DLD1 (cell line): ENCODE results near the gene PCDHB12.
"Not testable (repeated sequence)": the region's sequence is repeated elsewhere in the genome, so short reads cannot be mapped to it uniquely, and the experiment has no call there.

Experiments used
- in situ Hi-C: cut with HindIII; loops from 2 replicates; pipeline ENCODE4 v1.10.0; 2017; ENCODE audit warnings: low sequenced_read_pairs

The PCDHB12 gene

DNA sequence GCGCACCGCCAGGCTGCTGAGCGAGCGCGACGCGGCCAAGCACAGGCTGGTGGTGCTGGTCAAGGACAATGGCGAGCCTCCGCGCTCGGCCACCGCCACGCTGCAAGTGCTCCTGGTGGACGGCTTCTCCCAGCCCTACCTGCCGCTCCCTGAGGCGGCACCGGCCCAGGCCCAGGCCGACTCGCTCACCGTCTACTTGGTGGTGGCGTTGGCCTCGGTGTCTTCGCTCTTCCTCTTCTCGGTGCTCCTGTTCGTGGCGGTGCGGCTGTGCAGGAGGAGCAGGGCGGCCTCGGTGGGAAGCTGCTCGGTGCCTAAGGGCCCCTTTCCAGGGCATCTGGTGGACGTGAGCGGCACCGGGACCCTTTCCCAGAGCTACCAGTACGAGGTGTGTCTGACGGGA lies 6.9 kb upstream of the PCDHB12 start:
- in situ Hi-C loops: not testable (repeated sequence)

- in situ Hi-C loops: not testable (repeated sequence)
Observed at GRCh38 chr5:141210281-141210680, 1.8 kb downstream of the PCDHB12 start.

DNA sequence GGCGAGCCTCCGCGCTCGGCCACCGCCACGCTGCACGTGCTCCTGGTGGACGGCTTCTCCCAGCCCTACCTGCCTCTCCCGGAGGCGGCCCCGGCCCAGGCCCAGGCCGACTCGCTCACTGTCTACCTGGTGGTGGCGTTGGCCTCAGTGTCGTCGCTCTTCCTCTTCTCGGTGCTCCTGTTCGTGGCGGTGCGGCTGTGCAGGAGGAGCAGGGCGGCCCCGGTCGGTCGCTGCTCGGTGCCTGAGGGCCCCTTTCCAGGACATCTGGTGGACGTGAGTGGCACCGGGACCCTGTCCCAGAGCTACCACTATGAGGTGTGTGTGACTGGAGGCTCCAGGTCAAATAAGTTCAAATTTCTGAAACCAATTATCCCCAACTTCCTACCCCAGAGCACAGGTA lies 2.3 kb downstream of the PCDHB12 start:
- in situ Hi-C loops: not testable (repeated sequence)

DNA sequence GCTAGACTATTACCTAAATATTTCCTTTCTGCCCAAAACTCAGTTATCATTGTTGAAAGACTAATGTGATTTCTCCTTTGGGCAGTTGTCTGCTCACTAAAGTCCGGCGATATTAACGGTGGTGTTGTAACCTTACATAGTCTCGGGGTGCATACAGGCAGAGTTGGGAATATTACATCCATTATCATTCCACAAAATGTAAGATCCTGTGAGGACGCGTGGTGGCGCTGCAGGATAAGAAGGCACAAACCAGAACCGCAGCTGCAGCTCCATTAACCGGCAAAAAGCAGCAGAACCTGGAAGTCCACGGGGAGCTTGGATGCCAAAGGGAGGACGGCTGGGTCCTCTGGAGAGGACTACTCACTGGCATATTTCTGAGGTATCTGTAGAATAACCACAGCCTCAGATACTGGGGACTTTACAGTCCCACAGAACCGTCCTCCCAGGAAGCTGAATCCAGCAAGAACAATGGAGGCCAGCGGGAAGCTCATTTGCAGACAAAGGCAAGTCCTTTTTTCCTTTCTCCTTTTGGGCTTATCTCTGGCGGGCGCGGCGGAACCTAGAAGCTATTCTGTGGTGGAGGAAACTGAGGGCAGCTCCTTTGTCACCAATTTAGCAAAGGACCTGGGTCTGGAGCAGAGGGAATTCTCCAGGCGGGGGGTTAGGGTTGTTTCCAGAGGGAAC lies 5.3 kb downstream of the PCDHB12 start, which contains the start of gene PCDHB13:
TSS of gene PCDHB13 (plus strand) at position 264 of the 684 bp plus-strand sequence. CDS start at position 469, 205 bp downstream.
- in situ Hi-C loops: not testable (repeated sequence)

- in situ Hi-C loops: not testable (repeated sequence)
Observed at GRCh38 chr5:141214583-141214982, 6.1 kb downstream of the PCDHB12 start.

DNA sequence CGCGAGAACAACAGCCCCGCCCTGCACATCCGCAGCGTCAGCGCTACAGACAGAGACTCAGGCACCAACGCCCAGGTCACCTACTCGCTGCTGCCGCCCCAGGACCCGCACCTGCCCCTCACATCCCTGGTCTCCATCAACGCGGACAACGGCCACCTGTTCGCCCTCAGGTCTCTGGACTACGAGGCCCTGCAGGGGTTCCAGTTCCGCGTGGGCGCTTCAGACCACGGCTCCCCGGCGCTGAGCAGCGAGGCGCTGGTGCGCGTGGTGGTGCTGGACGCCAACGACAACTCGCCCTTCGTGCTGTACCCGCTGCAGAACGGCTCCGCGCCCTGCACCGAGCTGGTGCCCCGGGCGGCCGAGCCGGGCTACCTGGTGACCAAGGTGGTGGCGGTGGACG lies 7.0 kb downstream of the PCDHB12 start:
- in situ Hi-C loops: not testable (repeated sequence)

DNA sequence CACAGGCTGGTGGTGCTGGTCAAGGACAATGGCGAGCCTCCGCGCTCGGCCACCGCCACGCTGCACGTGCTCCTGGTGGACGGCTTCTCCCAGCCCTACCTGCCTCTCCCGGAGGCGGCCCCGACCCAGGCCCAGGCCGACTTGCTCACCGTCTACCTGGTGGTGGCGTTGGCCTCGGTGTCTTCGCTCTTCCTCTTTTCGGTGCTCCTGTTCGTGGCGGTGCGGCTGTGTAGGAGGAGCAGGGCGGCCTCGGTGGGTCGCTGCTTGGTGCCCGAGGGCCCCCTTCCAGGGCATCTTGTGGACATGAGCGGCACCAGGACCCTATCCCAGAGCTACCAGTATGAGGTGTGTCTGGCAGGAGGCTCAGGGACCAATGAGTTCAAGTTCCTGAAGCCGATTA lies 7.5 kb downstream of the PCDHB12 start:
- in situ Hi-C loops: not testable (repeated sequence)

DNA sequence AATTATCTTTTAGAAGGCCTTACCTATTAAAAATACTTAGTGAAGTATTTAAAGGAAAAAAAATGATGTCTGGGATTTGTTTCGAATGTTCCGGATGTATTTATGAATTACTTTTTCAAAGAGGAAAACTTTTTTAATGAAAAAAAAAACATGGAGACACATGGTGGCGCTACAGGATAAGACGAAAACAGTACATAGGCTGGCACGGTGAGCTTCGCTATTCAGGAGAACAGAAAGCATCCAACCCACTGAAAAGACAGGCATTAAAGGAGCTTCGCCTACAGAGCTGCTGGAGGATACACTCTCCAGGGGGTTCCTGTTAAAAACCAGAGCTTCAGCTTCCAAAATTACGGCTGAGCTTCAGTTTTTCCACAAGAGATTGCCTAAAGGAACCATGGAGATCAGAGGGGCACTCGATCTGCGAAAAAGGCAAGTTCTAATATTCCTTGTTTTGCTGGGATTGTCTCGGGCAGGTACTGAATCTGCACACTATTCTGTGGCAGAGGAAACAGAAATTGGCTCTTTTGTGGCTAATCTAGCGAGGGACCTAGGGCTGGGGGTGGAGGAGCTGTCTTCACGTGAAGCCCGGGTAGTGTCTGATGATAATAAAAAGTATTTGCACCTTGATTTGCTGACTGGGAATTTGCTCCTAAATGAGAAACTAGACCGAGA lies 14.7 kb downstream of the PCDHB12 start, which contains the start of gene PCDHB14:
TSS of gene PCDHB14 (plus strand) at position 232 of the 672 bp plus-strand sequence. CDS start at position 395, 163 bp downstream.
- in situ Hi-C loops: no loop called here

DNA sequence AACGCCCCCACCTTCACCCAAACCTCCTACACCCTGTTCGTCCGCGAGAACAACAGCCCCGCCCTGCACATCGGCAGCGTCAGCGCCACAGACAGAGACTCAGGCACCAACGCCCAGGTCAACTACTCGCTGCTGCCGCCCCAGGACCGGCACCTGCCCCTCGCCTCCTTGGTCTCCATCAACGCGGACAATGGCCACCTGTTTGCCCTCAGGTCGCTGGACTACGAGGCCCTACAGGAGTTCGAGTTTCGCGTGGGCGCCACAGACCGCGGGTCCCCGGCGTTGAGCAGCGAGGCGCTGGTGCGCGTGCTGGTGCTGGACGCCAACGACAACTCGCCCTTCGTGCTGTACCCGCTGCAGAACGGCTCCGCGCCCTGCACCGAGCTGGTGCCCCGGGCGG lies 16.3 kb downstream of the PCDHB12 start:
- in situ Hi-C loops: not testable (repeated sequence)

DNA sequence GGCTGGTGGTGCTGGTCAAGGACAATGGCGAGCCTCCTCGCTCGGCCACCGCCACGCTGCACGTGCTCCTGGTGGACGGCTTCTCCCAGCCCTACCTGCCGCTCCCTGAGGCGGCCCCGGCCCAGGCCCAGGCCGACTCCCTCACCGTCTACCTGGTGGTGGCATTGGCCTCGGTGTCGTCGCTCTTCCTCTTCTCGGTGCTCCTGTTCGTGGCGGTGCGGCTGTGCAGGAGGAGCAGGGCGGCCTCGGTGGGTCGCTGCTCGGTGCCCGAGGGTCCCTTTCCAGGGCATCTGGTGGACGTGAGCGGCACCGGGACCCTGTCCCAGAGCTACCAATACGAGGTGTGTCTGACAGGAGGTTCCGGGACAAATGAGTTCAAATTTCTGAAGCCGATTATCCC lies 16.9 kb downstream of the PCDHB12 start:
- in situ Hi-C loops: not testable (repeated sequence)

DNA sequence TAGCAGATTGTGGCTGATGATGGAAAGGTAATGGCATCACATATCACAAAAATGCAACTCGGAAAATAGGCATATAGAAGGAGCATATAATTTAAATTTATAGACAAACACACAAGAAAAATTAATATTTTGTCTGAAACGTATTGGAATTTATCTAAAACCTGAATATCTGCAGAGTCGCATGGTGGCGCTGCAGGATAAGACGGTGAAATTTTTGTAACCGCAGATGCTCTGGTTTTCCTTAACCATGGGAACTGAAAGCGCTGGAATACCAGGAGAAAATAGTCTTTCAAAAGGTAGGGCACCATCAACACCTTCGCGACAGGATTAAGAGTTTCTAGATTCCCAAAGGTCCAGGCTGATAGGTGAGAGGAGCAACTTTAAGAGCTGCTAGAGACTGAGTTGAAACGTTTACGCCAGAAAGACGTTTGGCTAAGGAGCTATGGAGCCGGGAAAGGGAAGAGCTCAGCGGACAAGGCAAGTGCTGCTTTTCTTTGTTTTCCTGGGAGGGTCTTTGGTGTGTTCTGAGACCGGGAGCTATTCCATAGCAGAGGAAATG lies 25.7 kb downstream of the PCDHB12 start:
- in situ Hi-C loops: no loop called here

DNA sequence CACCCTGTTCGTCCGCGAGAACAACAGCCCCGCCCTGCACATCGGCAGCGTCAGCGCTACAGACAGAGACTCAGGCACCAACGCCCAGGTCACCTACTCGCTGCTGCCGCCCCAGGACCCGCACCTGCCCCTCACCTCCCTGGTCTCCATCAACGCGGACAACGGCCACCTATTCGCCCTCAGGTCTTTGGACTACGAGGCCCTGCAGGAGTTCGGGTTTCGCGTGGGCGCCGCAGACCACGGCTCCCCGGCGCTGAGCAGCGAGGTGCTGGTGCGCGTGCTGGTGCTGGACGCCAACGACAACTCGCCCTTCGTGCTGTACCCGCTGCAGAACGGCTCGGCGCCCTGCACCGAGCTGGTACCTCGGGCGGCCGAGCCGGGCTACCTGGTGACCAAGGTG lies 27.4 kb downstream of the PCDHB12 start:
- in situ Hi-C loops: not testable (repeated sequence)

GRCh38 chr5:141236516-141237313 lies 28.2 kb downstream of the PCDHB12 start:
- in situ Hi-C loops: no loop called here

GRCh38 chr5:141241496-141241895 lies 33.0 kb downstream of the PCDHB12 start:
- in situ Hi-C loops: no loop called here

GRCh38 chr5:141245250-141245717 lies 36.8 kb downstream of the PCDHB12 start, which contains the start of gene PCDHB15:
Gene PCDHB15 (plus strand): TSS chr5:141245395. CDS start chr5:141245579, 184 bp downstream.
- in situ Hi-C loops: no loop called here

DNA sequence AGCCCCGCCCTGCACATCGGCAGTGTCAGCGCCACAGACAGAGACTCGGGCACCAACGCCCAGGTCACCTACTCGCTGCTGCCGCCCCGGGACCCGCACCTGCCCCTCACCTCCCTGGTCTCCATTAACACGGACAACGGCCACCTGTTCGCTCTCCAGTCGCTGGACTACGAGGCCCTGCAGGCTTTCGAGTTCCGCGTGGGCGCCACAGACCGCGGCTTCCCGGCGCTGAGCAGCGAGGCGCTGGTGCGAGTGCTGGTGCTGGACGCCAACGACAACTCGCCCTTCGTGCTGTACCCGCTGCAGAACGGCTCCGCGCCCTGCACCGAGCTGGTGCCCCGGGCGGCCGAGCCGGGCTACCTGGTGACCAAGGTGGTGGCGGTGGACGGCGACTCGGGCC lies 38.5 kb downstream of the PCDHB12 start:
- in situ Hi-C loops: not testable (repeated sequence)

GRCh38 chr5:141247434-141247833 lies 38.9 kb downstream of the PCDHB12 start:
- in situ Hi-C loops: not testable (repeated sequence)

- in situ Hi-C loops: no loop called here
Observed at GRCh38 chr5:141250576-141250975, 42.1 kb downstream of the PCDHB12 start.

DNA sequence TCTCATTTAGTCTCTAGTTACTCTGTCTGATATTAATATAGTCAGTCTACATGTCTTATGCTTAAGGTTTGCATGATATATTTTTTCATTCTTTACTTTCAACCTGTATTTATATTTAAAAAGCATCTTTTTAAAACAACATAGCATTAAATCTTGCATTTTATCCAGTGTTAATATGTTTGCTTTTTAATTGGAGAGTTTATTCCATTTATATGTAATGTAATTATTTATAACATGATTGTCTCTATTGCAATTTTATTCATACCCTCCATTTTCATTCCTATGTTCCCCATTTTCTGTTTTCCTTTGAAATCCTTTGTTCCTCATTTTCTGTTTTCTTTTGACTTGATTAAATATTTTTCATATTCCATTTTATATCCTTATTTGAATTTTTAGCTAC lies 49.9 kb downstream of the PCDHB12 start:
- in situ Hi-C loops: no loop called here

DNA sequence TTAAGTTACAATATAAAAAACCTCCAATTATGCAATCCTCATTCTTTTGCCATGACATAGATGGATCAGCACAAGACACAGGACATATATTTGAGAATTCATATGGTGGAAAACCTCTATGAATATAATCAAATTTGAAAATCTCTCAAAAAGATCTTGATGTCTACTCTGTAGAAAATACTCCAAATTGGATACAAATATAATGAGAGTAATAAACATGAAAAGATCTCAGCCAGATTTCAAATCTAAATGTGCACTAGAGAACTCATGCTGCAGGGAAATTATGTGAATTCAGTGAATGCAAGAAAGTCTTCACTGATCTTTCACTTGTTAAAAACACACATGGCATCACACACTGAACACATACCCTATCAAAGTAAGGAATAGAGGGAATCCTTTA lies 50.4 kb downstream of the PCDHB12 start:
- in situ Hi-C loops: no loop called here
